Activated naive CD8-positive, alpha-beta T cell treated with anti-CD3 and anti-CD28 coated beads, Interleukin-2, amount 50 U/mL, for 24 hours (primary cell): ENCODE measurements around the gene POTEB.
"Not testable (repeated sequence)": the region's sequence is repeated elsewhere in the genome, so short reads cannot be mapped to it uniquely, and the experiment has no call there.

Experiments
- ATAC-seq: fragments of 150-1000 bp; cut with Tn5 transposase; one replicate; pipeline ENCODE4 v1.10.0; 2021
- DNase-seq: peaks from one replicate; pipeline ENCODE4 v3.0.0; 2021
- H3K27ac Mint-ChIP-seq: one replicate; pipeline ENCODE4 v1.8.0; 2021; ENCODE audit warnings: mild to moderate bottlenecking, mixed read lengths
- H3K27me3 Mint-ChIP-seq: one replicate; pipeline ENCODE4 v1.8.0; 2021; ENCODE audit warnings: mixed read lengths
- H3K36me3 Mint-ChIP-seq: one replicate; pipeline ENCODE4 v1.8.0; 2021; ENCODE audit warnings: low read depth, mixed read lengths
- H3K4me1 Mint-ChIP-seq: one replicate; pipeline ENCODE4 v1.8.0; 2021; ENCODE audit warnings: mixed read lengths
- H3K4me3 Mint-ChIP-seq: one replicate; pipeline ENCODE4 v1.8.0; 2021; ENCODE audit warnings: mild to moderate bottlenecking, moderate library complexity, mixed read lengths
- H3K9me3 Mint-ChIP-seq: one replicate; pipeline ENCODE4 v1.8.0; 2021; ENCODE audit warnings: mixed read lengths

Gene POTEB

GRCh38 chr15:21877635-21878034 is at the start of gene POTEB:
Gene POTEB (minus strand): TSS chr15:21877735. CDS start chr15:21877246, 489 bp downstream.
- H3K4me3 Mint-ChIP-seq, H3K27ac Mint-ChIP-seq, H3K36me3 Mint-ChIP-seq, DNase-seq, ATAC-seq, H3K9me3 Mint-ChIP-seq, H3K4me1 Mint-ChIP-seq, H3K27me3 Mint-ChIP-seq: not testable (repeated sequence)

GRCh38 chr15:21890955-21891354 is 13.4 kb upstream of the POTEB start:
- not testable (repeated sequence) for H3K27ac Mint-ChIP-seq, H3K27me3 Mint-ChIP-seq, H3K9me3 Mint-ChIP-seq, DNase-seq, ATAC-seq, H3K4me3 Mint-ChIP-seq, H3K36me3 Mint-ChIP-seq, H3K4me1 Mint-ChIP-seq

- ATAC-seq, H3K9me3 Mint-ChIP-seq, H3K4me3 Mint-ChIP-seq, DNase-seq, H3K4me1 Mint-ChIP-seq, H3K36me3 Mint-ChIP-seq, H3K27me3 Mint-ChIP-seq, H3K27ac Mint-ChIP-seq: not testable (repeated sequence)
These were observed 12.0 kb upstream of the POTEB start for GRCh38 chr15:21889542-21889941.

GRCh38 chr15:21838831-21839230 is 38.7 kb downstream of the POTEB start:
- not testable (repeated sequence) for DNase-seq, H3K9me3 Mint-ChIP-seq, ATAC-seq, H3K4me3 Mint-ChIP-seq, H3K27ac Mint-ChIP-seq, H3K36me3 Mint-ChIP-seq, H3K4me1 Mint-ChIP-seq, H3K27me3 Mint-ChIP-seq
